ENCODE measurements around the gene WWOX.

WWOX gene

DNA sequence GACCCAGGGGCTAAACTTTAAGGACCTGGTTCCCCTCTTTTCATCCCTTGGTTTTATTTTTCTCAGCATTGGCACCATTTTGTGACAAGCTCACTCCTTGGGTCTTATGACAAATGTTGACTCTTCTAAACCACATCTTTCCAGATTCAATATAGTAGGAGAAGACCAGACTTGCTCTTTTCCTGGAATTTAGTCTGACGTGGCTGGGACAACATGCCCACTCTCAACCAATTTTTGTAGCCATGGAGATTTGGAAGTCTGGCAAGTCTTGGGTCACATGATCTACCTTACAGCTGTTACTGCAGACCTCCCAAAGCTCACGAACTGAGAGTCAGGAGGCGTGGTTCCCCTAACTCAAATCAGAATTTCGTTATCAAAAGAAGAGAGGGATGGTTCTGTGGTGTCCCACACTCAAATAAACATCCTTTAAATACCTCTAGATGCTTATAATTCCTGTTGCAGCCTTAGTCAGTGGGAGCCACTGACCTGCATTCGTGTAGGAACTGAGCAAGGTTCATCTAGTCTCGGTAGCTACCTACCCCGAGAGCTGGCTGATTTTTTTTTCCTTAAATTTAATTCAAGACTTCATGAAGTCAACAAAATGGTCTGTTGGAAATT, 817.6 kb downstream of the WWOX start:
- H3K4me3 ChIP-seq (ENCODE audit: low read length) = no peak overlapping the region
- TF ChIP-seq, protein P1, sequence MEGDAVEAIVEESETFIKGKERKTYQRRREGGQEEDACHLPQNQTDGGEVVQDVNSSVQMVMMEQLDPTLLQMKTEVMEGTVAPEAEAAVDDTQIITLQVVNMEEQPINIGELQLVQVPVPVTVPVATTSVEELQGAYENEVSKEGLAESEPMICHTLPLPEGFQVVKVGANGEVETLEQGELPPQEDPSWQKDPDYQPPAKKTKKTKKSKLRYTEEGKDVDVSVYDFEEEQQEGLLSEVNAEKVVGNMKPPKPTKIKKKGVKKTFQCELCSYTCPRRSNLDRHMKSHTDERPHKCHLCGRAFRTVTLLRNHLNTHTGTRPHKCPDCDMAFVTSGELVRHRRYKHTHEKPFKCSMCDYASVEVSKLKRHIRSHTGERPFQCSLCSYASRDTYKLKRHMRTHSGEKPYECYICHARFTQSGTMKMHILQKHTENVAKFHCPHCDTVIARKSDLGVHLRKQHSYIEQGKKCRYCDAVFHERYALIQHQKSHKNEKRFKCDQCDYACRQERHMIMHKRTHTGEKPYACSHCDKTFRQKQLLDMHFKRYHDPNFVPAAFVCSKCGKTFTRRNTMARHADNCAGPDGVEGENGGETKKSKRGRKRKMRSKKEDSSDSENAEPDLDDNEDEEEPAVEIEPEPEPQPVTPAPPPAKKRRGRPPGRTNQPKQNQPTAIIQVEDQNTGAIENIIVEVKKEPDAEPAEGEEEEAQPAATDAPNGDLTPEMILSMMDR (IDR thresholded peaks at IDR 0.05; ENCODE audit: insufficient read depth, low read depth, low read length, missing control alignments) = no peak
- DNase-seq (ENCODE audit: low read depth) = no peak

DNA sequence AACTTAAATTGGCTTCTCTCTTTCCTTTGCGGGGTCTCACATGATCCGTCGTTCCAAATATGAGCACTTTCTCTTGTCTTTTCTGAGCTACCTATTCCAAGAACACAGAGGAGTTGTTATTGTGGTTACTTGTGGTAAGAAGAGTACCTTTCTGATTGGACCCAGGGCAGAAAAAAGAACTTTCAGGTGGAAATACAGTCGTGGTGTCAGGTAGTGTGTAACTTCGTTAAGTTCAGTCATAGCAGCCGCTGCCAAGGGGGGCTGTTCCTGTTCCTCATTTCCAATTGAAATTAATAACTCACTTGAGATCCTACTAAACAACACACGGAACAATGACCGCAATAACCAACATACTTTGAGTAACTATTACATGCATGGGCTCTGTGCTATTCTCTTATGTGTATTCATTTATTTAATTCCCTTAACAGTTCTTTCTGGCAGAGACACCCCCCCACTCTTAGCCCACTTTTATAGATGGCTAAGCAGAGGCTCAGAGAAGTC, 819.4 kb downstream of the WWOX start:
- no peak for DNase-seq (ENCODE audit: low read depth)
- TF ChIP-seq, protein P1 (IDR thresholded peaks at IDR 0.05; ENCODE audit: insufficient read depth, low read depth, low read length, missing control alignments) = no peak
- H3K4me3 ChIP-seq (ENCODE audit: low read length) = no peak overlapping the region

DNA sequence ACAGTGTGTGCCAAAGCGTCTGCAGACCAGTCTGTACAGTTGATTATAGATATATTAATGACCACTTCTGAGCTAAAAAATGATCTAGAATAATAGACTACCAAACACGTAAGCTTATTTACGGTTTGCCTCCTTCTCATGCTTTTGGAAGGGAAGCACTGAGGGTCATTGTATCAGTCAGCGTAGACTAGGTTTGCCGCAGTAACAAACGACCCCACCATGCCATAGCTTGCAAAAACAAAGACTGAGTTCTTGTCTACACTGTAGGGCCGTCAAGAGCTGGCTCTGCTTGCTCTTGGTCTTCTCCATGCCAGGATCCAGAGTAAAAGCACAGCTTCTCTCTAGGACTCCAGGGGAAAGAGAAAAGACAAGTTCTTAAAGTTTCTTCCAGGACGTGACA, 820.4 kb downstream of the WWOX start:
- no peak for DNase-seq (ENCODE audit: low read depth)
- no peak overlapping the region for H3K4me3 ChIP-seq (ENCODE audit: low read length)
- TF ChIP-seq, protein P1 (IDR thresholded peaks at IDR 0.05; ENCODE audit: insufficient read depth, low read depth, low read length, missing control alignments) = no peak

DNA sequence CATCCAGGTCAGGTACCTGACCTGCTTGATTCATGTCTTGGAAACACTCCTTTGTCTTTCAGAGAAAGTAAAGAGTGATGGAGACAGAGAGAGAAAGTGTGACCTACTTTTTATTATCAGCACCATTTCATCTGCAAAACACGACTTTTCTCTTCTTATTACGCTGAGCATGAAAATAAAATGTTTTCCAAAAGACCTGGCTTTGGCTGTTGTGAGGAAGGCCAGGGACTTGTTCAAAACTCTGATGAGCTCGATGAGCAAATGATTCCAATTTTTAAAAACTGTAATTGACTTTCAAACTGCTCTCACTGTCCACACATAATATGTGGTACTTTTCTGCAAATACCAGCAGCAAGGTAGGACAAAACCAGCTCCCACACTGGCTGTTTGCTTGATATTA, 821.2 kb downstream of the WWOX start:
- H3K4me3 ChIP-seq (ENCODE audit: low read length) = no peak overlapping the region
- TF ChIP-seq, protein P1 (IDR thresholded peaks at IDR 0.05; ENCODE audit: insufficient read depth, low read depth, low read length, missing control alignments) = no peak
- no peak for DNase-seq (ENCODE audit: low read depth)

DNA sequence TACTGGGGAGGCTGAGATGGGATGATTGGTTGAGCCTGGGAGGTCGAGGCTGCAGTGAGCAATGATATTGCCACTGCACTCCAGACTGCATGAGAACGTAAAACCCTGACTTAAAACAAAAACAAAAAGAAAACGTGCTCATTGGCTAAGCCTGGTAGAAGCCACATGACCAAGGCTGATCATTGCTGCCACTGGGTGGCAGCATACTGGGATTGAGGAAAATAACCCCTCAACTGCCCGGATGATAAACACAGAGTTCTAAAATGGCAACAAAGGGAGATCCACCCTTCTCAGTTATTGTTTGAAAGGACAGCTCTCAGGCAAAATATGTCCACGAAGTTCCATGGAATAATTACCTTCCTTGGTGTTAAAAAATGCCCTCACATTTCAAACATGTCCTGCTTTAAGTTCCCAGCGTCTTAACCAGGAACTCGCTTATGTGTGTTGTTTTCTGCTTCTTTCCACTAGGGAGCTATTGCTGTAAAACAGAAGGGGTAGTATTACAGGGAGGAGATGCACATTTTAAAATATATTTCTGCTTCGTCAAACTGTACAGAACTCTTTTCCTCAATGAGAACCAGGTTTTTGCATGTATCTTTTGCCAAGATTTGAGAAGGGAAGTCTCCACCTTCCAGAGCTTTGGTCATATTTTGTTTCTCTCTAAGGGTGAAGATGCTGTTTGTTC, 825.8 kb downstream of the WWOX start:
- TF ChIP-seq, protein P1 (IDR thresholded peaks at IDR 0.05; ENCODE audit: insufficient read depth, low read depth, low read length, missing control alignments) = peak; percentile 37
- DNase-seq (ENCODE audit: low read depth) = peak; percentile 5
- no peak overlapping the region for H3K4me3 ChIP-seq (ENCODE audit: low read length)

DNA sequence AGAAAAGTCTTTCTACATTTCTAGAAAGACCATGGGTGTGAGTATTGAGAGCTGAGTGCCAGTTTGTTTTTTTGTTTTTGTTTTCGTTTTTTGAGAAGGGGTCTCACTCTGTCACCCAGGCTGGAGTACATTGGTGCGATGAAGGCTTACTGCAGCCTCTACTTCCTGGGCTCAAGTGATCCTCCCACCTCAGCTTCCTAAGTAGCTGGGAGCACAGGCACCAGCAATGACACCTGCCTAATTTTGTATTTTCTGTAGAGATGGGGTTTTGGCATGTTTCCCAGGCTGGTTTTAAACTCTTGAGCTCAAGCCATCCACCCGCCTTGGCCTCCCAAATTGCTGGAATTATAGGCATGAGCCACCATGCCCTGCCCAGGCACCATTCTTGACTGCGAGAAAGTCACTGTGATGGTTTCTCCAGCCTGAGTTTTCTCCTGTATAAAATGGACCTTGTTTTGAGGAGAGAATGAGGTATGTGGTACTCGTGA, 827.3 kb downstream of the WWOX start:
- no peak overlapping the region for H3K4me3 ChIP-seq (ENCODE audit: low read length)
- DNase-seq (ENCODE audit: low read depth) = no peak
- TF ChIP-seq, protein P1 (IDR thresholded peaks at IDR 0.05; ENCODE audit: insufficient read depth, low read depth, low read length, missing control alignments) = no peak

Measured in epithelial cell of esophagus (primary cell).